Hepatocyte (in vitro differentiated cells): ENCODE results near the gene PTCRA. TPM values are rescaled to one million over a fixed set of nuclear protein-coding genes. Genes with fewer than 3 reads are reported as not detected.

ENCODE experiments used
- DNase-seq: peaks from one replicate; pipeline ENCODE4 v3.0.0-alpha.2; 2016; ENCODE audit warnings: low spot score
- H2AFZ ChIP-seq: fragments of 200-600 bp; sonication (generic); 2 replicates; pipeline ENCODE4 v1.6.0; 2016; ENCODE audit warnings: antibody characterized with exemption, mild to moderate bottlenecking
- H3K27ac ChIP-seq: fragments of 200-600 bp; sonication (generic); 2 replicates; pipeline ENCODE4 v1.5.1; 2016; ENCODE audit warnings: mild to moderate bottlenecking
- H3K27me3 ChIP-seq: fragments of 200-600 bp; sonication (generic); 2 replicates; pipeline ENCODE4 v1.6.1; 2016
- H3K36me3 ChIP-seq: fragments of 200-600 bp; sonication (generic); replicated peaks from 2 replicates; pipeline ENCODE4 v1.5.1; 2016; ENCODE audit warnings: low read depth; ENCODE audit not compliant: insufficient read depth
- H3K4me1 ChIP-seq: fragments of 200-600 bp; sonication (generic); 2 replicates; pipeline ENCODE4 v1.5.1; 2016; ENCODE audit warnings: mild to moderate bottlenecking, moderate library complexity; ENCODE audit not compliant: insufficient read depth
- H3K4me2 ChIP-seq: fragments of 200-600 bp; sonication (generic); 2 replicates; pipeline ENCODE4 v1.6.0; 2016
- H3K4me3 ChIP-seq: fragments of 200-600 bp; sonication (generic); 2 replicates; pipeline ENCODE4 v1.5.1; 2016; ENCODE audit warnings: mild to moderate bottlenecking
- H3K79me2 ChIP-seq: fragments of 200-600 bp; sonication (generic); 2 replicates; pipeline ENCODE4 v1.6.0; 2017; ENCODE audit warnings: mild to moderate bottlenecking
- H3K9me2 ChIP-seq: fragments of 200-600 bp; sonication (generic); replicated peaks from 2 replicates; pipeline ENCODE4 v1.6.0; 2017; ENCODE audit warnings: mild to moderate bottlenecking; ENCODE audit not compliant: insufficient read depth
- H3K9me3 ChIP-seq: fragments of 200-600 bp; sonication (generic); 2 replicates; pipeline ENCODE4 v1.5.1; 2016; ENCODE audit warnings: low read depth, mild to moderate bottlenecking
- H4K20me1 ChIP-seq: fragments of 200-600 bp; sonication (generic); 2 replicates; pipeline ENCODE4 v1.6.0; 2016; ENCODE audit warnings: mild to moderate bottlenecking; ENCODE audit not compliant: insufficient read depth, poor library complexity, severe bottlenecking
- EZH2 ChIP-seq: fragments of 200-600 bp; sonication (generic); IDR thresholded peaks from 2 replicates; pipeline ENCODE4 v1.6.1; 2016; ENCODE audit warnings: antibody characterized with exemption, mild to moderate bottlenecking, borderline replicate concordance
- EZH2phosphoT487 ChIP-seq: fragments of 200-600 bp; sonication (generic); IDR thresholded peaks from one replicate; pipeline ENCODE4 v1.6.1; 2018; ENCODE audit warnings: antibody characterized with exemption, mild to moderate bottlenecking, low read depth, moderate library complexity; ENCODE audit not compliant: unreplicated experiment, severe bottlenecking
- WGBS: methylation state at CpG from one replicate; pipeline ENCODE4 v1.1.6; 2016; ENCODE audit warnings: low lambda C conversion rate; ENCODE audit errors: missing lambda C conversion rate; 5-methylcytosine and 5-hydroxymethylcytosine counted together
- polyA plus RNA-seq: library from polyadenylated mRNA; unstranded; fragments of >200 nt; fragmentation: Nextera tagmentation; extraction: Ambion mirVana; gene quantifications from 2 replicates; pipeline ENCODE4 v1.2.1, GENCODE V29; 2016
- total RNA-seq: library from RNA; depleted of rRNA; stranded (reverse); fragments of >200 nt; gene quantifications from 2 replicates; pipeline ENCODE4 v1.2.3, GENCODE V29; 2014
- TF ChIP-seq, protein P1 (sequence below): fragments of 200-600 bp; sonication (generic); IDR thresholded peaks from 2 replicates; pipeline ENCODE4 v1.5.1; 2016; ENCODE audit warnings: antibody characterized with exemption, mild to moderate bottlenecking; ENCODE audit not compliant: poor library complexity

PTCRA gene
- total and polyA plus RNA-seq, 2 experiments from 2014 or later = not detected

DNA sequence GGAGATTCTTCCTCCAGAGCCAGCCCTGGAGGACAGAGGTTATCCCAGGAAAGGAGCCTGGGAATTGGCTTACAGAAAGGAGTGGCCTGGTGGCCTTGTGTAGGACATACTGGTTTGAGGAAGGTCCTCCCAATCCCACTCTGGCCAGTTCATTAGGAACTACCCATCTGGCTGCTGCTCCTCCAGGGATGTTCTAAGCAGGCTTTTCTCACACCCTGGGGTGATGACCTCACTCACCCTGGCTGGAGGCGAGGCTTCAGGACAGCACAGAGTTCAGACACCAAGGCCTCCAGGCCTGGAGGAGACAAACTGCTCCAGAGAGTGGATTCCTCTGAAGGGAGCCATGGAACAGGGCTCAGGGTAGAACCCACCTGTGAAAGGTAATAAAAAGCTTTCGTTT lies 53.6 kb downstream of the PTCRA start:
- H2AFZ ChIP-seq = no peak overlapping the region
- H3K36me3 ChIP-seq = no peaks in the 10 kb centered on the region
- H3K4me1 ChIP-seq = no peaks in the 10 kb centered on the region
- H3K4me2 ChIP-seq = no peak overlapping the region
- H3K79me2 ChIP-seq = no peaks in the 10 kb centered on the region
- no peak for DNase-seq
- no peak overlapping the region for H3K4me3 ChIP-seq
- H3K27ac ChIP-seq = no peak overlapping the region
- WGBS = 85% methylated on average over 2 of the region's 2 CpGs
- H3K9me2 ChIP-seq = no peaks in the 10 kb centered on the region
- no peaks in the 10 kb centered on the region for H3K27me3 ChIP-seq
- H3K9me3 ChIP-seq = no peaks in the 10 kb centered on the region
- TF ChIP-seq EZH2phosphoT487 = no peak
- TF ChIP-seq, protein P1, sequence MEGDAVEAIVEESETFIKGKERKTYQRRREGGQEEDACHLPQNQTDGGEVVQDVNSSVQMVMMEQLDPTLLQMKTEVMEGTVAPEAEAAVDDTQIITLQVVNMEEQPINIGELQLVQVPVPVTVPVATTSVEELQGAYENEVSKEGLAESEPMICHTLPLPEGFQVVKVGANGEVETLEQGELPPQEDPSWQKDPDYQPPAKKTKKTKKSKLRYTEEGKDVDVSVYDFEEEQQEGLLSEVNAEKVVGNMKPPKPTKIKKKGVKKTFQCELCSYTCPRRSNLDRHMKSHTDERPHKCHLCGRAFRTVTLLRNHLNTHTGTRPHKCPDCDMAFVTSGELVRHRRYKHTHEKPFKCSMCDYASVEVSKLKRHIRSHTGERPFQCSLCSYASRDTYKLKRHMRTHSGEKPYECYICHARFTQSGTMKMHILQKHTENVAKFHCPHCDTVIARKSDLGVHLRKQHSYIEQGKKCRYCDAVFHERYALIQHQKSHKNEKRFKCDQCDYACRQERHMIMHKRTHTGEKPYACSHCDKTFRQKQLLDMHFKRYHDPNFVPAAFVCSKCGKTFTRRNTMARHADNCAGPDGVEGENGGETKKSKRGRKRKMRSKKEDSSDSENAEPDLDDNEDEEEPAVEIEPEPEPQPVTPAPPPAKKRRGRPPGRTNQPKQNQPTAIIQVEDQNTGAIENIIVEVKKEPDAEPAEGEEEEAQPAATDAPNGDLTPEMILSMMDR = no peak
- no peak for TF ChIP-seq EZH2
- no peaks in the 10 kb centered on the region for H4K20me1 ChIP-seq

DNA sequence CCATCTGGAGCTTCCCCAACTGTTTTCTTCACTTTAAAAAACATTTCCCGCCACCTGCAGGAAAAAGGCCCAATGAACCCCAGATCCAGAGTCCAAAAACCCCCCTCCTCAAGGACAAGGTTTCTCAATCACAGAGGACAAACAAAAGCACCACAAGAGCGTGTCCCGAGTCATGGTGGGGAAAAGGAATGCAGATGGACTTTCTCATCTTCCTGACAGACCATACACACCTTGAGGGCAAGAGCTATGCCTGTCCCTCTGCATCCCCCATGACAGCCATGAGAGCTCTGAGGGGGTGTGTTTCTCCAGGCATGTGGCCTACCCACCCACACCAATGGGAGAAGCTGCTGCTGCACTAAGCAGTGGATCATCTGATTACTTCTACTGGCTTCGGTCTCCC lies 54.1 kb downstream of the PTCRA start:
- Histone ChIP-seq H3K27ac (no peak overlapping the region), H2AFZ (no peak overlapping the region), H3K4me1 (no peaks in the 10 kb centered on the region), H3K4me2 (no peak overlapping the region), H3K27me3 (no peaks in the 10 kb centered on the region), H3K36me3 (no peaks in the 10 kb centered on the region), H3K4me3 (no peak overlapping the region), H3K9me2 (no peaks in the 10 kb centered on the region), H4K20me1 (no peaks in the 10 kb centered on the region), H3K79me2 (no peaks in the 10 kb centered on the region), H3K9me3 (no peaks in the 10 kb centered on the region)
- TF ChIP-seq EZH2 (no peak), EZH2phosphoT487 (no peak)
- TF ChIP-seq, protein P1 = no peak
- DNase-seq = no peak
- 87% methylated on average over 4 of the region's 4 CpGs for WGBS

DNA sequence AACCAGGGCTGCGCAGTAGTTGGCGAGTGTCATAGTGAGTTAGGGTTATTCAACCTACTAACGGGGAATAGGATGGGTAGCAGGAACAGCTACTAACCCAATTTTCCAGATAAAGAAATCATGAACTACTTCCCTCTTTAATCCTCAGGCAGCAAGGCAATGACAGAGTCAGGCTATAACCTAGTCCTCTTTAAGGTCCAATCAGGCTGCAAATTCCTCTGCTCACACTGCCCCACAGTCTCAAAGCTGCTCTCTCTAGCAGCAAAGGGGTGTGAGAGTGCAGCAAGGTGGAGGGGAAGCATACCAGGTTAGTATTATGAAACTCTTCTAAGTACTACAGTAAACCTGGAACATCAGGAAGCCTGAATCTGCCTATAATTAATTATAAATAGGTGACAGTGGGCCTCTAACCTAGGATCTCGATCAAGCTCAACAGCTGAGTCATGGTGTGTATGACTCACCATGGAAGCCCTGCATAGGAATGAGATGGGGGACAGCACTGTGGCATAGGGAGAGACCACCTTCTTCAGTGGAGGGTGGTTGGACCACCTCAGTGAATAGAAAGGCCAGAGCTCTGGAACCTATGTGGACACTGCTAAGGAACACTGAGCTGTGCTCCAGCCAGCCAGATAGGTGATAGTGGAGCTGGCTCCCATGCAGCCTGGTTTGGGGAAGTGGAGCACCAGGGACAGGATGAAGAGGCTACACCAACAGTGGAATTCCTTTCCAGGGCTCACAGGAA lies 55.2 kb downstream of the PTCRA start:
- Histone ChIP-seq H3K4me1 (no peaks in the 10 kb centered on the region), H3K4me2 (no peak overlapping the region), H2AFZ (no peak overlapping the region), H4K20me1 (no peaks in the 10 kb centered on the region), H3K27me3 (no peaks in the 10 kb centered on the region), H3K27ac (no peak overlapping the region), H3K36me3 (no peaks in the 10 kb centered on the region), H3K9me2 (no peaks in the 10 kb centered on the region), H3K4me3 (no peak overlapping the region), H3K9me3 (no peaks in the 10 kb centered on the region), H3K79me2 (peaks cover 6% of the 10 kb centered on the region)
- TF ChIP-seq EZH2phosphoT487 (no peak), EZH2 (no peak)
- TF ChIP-seq, protein P1 = no peak
- WGBS = 89% methylated on average over 4 of the region's 4 CpGs
- DNase-seq = no peak
